ENCODE results near the gene S100A6.

GRCh38 chr1:153531638-153532037, 4.2 kb downstream of the S100A6 start:
- TF ChIP-seq POLR2A (IDR thresholded peaks at IDR 0.05) (no peak), CTCF (IDR thresholded peaks at IDR 0.05) (no peak)

Measured in lower leg skin (tissue), 3 donors.